ENCODE data around the gene GZMM. TPM values are rescaled to one million over a fixed set of nuclear protein-coding genes. Genes with fewer than 3 reads are reported as not detected.

The GZMM gene
- total and polyA plus RNA-seq, 2 of the 13 experiments (the other 11 are each of a cell fraction or from before 2014, with no cell fraction given) = 0.07 TPM; not detected in 1

- peak in 1 of 2 experiments; percentile 81; a peak in 2 of 4 replicates for TF ChIP-seq KLF16 (CRISPR knock-in tag; IDR thresholded peaks at IDR 0.05)
- TF ChIP-seq NFKB2 (CRISPR knock-in tag; IDR thresholded peaks at IDR 0.05; ENCODE audit: borderline replicate concordance) = peak; percentile 25; the same call in 1 of the 2 replicates
- peak; percentile 96 for TF ChIP-seq HMGXB4 (CRISPR knock-in tag; IDR thresholded peaks at IDR 0.05; ENCODE audit: borderline replicate concordance in 1 of 2, low read depth in 1 of 2)
- peak; percentile 60; the same call in 1 of the 2 replicates for TF ChIP-seq CBX5 (CRISPR knock-in tag; IDR thresholded peaks at IDR 0.05; ENCODE audit: borderline replicate concordance)
- TF ChIP-seq ZSCAN25 (CRISPR knock-in tag; IDR thresholded peaks at IDR 0.05) = peak; percentile 48; the same call in 1 of the 2 replicates
- TF ChIP-seq YEATS4 (CRISPR knock-in tag; IDR thresholded peaks at IDR 0.05; ENCODE audit: borderline replicate concordance) = peak; percentile 54; the same call in 1 of the 2 replicates
- peak; percentile 35 for TF ChIP-seq HNRNPLL (IDR thresholded peaks at IDR 0.05; ENCODE audit: low read depth, low read length, poor library complexity, severe bottlenecking)
- TF ChIP-seq ZSCAN20 (CRISPR knock-in tag; IDR thresholded peaks at IDR 0.05; ENCODE audit: borderline replicate concordance) = no peak
- TF ChIP-seq CREB1 (IDR thresholded peaks at IDR 0.05) = peak; percentile 19; the same call in 1 of the 2 replicates
- no peak for TF ChIP-seq CREB1 (CRISPR knock-in tag; IDR thresholded peaks at IDR 0.05)
- peak; percentile 94 for TF ChIP-seq ZNF574 (CRISPR knock-in tag; IDR thresholded peaks at IDR 0.05)
- TF ChIP-seq GATAD2A (CRISPR knock-in tag; IDR thresholded peaks at IDR 0.05) = peak; percentile 67
- TF ChIP-seq ZNF350 (CRISPR knock-in tag; IDR thresholded peaks at IDR 0.05; ENCODE audit: borderline replicate concordance, low read depth) = peak; percentile 65; the same call in 1 of the 2 replicates
- TF ChIP-seq ZNF230 (CRISPR knock-in tag; IDR thresholded peaks at IDR 0.05) = 0 out of 2 replicates have a peak, but pooled peaks have one; percentile 29
- TF ChIP-seq ARNT2 (CRISPR knock-in tag; IDR thresholded peaks at IDR 0.05; ENCODE audit: low read depth) = peak; percentile 26; the same call in 1 of the 2 replicates
- TF ChIP-seq HIC2 (CRISPR knock-in tag; IDR thresholded peaks at IDR 0.05; ENCODE audit: low read depth) = peak; percentile 57; the same call in 1 of the 2 replicates
- TF ChIP-seq ZNF770 (CRISPR knock-in tag; IDR thresholded peaks at IDR 0.05) = peak; percentile 73
- TF ChIP-seq MIER3 (CRISPR knock-in tag; IDR thresholded peaks at IDR 0.05; ENCODE audit: borderline replicate concordance) = peak; percentile 75
- TF ChIP-seq PTBP1 (IDR thresholded peaks at IDR 0.05; ENCODE audit: low read depth, low read length, poor library complexity, severe bottlenecking) = no peak
- peak; percentile 25; the same call in 1 of the 2 replicates for TF ChIP-seq CEBPG (CRISPR knock-in tag; IDR thresholded peaks at IDR 0.05)
- 0 out of 2 replicates have a peak, but pooled peaks have one; percentile 40 for TF ChIP-seq PAX8 (CRISPR knock-in tag; IDR thresholded peaks at IDR 0.05; ENCODE audit: borderline replicate concordance)
Measured at GRCh38 chr19:510606-511100, 33.2 kb upstream of the GZMM start (continued).

Measured in HepG2 (cell line).